Suprapubic skin (tissue), 4 donors: ENCODE results near the gene IL17C. TPM values are rescaled to one million over a fixed set of nuclear protein-coding genes. Genes with fewer than 3 reads are reported as not detected.
A peak's percentile ranks its signal among the peaks of the same experiment; 100 is the strongest.

Experiments used
- DNase-seq, 2 donors: peaks; one replicate each; pipeline ENCODE4 v3.0.0-alpha.2; 2019; ENCODE audit warnings: low spot score in 2 of 2
- H3K27ac ChIP-seq: fragments of 200-600 bp; sonication (generic); one replicate; pipeline ENCODE4 v1.5.1; 2019
- H3K27me3 ChIP-seq: fragments of 200-600 bp; sonication (generic); one replicate; pipeline ENCODE4 v1.5.1; 2019
- H3K36me3 ChIP-seq: fragments of 200-600 bp; sonication (generic); one replicate; pipeline ENCODE4 v1.5.1; 2019
- H3K4me1 ChIP-seq: fragments of 200-600 bp; sonication (generic); one replicate; pipeline ENCODE4 v1.5.1; 2019
- H3K4me3 ChIP-seq: fragments of 200-600 bp; sonication (generic); one replicate; pipeline ENCODE4 v1.5.1; 2019; ENCODE audit warnings: mild to moderate bottlenecking
- H3K9me3 ChIP-seq: fragments of 200-600 bp; sonication (generic); one replicate; pipeline ENCODE4 v1.5.1; 2019
- EP300 ChIP-seq: sonication (generic); formaldehyde crosslinking; IDR thresholded peaks from one replicate; pipeline ENCODE4 v1.6.1; 2017; ENCODE audit warnings: antibody characterized with exemption
- POLR2A ChIP-seq, 2 donors: fragments of 450-650 bp; IDR thresholded peaks; one replicate each; pipeline ENCODE4 v1.6.1; 2017; ENCODE audit warnings: antibody characterized with exemption in 2 of 2, mild to moderate bottlenecking in 2 of 2, moderate library complexity in 2 of 2
- POLR2AphosphoS5 ChIP-seq, 3 donors: sonication (generic); formaldehyde crosslinking; IDR thresholded peaks; one replicate each; pipeline ENCODE4 v1.6.1; 2017; ENCODE audit warnings: antibody characterized with exemption in 3 of 3
- WGBS: methylation state at CpG from one replicate; pipeline ENCODE4 v1.1.5; 2018; 5-methylcytosine and 5-hydroxymethylcytosine counted together
- total RNA-seq, 4 donors: library from RNA; depleted of rRNA; stranded (reverse); fragments of >200 nt; gene quantifications; one replicate each; pipeline ENCODE4 v1.1.0, GENCODE V29; 2016
- TF ChIP-seq, protein P1 (sequence below), 2 donors: fragments of 200-600 bp in 1 of 2; fragments of 450-650 bp in 1 of 2; sonication (generic) in 1 of 2; IDR thresholded peaks; one replicate each; pipeline ENCODE4 v1.5.1; 2016 to 2019; ENCODE audit warnings: antibody characterized with exemption in 2 of 2, mild to moderate bottlenecking in 1 of 2, moderate library complexity in 1 of 2

Gene IL17C, protein sequence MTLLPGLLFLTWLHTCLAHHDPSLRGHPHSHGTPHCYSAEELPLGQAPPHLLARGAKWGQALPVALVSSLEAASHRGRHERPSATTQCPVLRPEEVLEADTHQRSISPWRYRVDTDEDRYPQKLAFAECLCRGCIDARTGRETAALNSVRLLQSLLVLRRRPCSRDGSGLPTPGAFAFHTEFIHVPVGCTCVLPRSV
- not detected for total RNA-seq

DNA sequence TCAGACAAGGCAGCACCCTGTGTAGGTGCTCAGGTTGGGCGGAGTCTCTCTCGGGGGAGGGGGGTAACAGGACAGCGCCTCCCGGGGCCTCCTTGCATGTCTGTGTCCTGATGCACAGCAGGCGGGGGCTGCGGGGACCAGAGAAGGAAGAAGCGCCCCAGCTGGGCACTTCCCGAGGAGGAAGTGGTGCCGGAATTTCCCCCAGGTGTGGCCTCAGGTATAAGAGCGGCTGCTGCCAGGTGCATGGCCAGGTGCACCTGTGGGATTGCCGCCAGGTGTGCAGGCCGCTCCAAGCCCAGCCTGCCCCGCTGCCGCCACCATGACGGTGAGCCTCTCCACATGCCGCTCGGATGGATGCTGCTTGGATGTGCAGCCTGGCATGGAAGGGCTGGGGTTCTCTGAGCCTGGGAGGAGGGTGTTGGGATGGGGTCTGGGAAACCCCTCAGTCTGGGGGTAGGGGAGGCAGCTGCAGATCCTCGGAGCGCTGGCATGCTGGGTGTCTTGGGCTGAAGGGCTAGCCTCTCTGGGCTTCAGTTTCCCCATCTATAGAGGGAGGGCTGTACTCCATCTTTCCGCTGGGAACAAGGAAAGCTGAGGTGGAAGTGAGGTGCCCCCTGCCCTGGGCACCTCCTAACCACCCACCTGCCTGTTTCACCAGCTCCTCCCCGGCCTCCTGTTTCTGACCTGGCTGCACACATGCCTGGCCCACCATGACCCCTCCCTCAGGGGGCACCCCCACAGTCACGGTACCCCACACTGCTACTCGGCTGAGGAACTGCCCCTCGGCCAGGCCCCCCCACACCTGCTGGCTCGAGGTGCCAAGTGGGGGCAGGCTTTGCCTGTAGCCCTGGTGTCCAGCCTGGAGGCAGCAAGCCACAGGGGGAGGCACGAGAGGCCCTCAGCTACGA is at the start of gene IL17C:
IL17C (plus strand) TSS at position 250 of the 908 bp plus-strand sequence; CDS start at position 320, 70 bp downstream.
- Histone ChIP-seq H3K4me3 (no peak within 1 kb of the TSS), H3K36me3 (peaks cover 6% of the 10 kb centered on the region), H3K9me3 (no peaks in the 10 kb centered on the region), H3K4me1 (peaks cover 24% of the 10 kb centered on the region), H3K27ac (no peak within 1 kb of the TSS), H3K27me3 (peaks cover 78% of the 10 kb centered on the region)
- no peak for DNase-seq
- TF ChIP-seq EP300 = no peak
- no peak for TF ChIP-seq POLR2AphosphoS5 (IDR thresholded peaks at IDR 0.05)
- TF ChIP-seq, protein P1, sequence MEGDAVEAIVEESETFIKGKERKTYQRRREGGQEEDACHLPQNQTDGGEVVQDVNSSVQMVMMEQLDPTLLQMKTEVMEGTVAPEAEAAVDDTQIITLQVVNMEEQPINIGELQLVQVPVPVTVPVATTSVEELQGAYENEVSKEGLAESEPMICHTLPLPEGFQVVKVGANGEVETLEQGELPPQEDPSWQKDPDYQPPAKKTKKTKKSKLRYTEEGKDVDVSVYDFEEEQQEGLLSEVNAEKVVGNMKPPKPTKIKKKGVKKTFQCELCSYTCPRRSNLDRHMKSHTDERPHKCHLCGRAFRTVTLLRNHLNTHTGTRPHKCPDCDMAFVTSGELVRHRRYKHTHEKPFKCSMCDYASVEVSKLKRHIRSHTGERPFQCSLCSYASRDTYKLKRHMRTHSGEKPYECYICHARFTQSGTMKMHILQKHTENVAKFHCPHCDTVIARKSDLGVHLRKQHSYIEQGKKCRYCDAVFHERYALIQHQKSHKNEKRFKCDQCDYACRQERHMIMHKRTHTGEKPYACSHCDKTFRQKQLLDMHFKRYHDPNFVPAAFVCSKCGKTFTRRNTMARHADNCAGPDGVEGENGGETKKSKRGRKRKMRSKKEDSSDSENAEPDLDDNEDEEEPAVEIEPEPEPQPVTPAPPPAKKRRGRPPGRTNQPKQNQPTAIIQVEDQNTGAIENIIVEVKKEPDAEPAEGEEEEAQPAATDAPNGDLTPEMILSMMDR (IDR thresholded peaks at IDR 0.05) = no peak
- no peak for TF ChIP-seq POLR2A (IDR thresholded peaks at IDR 0.05)
- 36% methylated on average over 11 of the region's 27 CpGs for WGBS

DNA sequence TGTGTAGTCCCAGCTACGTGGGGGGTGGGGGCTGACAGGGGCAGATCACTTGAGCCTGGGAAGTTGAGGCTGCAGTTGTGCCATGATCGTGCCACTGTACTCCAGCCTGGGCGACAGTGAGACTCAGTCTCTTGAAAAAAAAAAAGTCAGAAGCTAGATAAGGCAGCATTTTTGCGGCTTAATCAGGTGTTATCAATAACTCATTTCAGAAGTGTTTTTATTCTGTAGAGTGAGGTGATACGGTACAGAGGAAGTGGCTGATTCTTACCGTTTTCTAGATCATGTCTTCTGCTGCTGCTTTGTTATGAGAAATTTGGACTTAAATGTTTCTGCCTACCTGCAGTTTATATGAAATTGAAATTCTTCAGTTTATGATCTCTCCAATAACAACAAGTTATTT is 49.6 kb upstream of the IL17C start:
- Histone ChIP-seq H3K27me3 (no peaks in the 10 kb centered on the region), H3K4me1 (peaks cover 6% of the 10 kb centered on the region), H3K9me3 (no peaks in the 10 kb centered on the region), H3K4me3 (no peak overlapping the region), H3K27ac (no peak overlapping the region), H3K36me3 (peaks cover 53% of the 10 kb centered on the region)
- TF ChIP-seq, protein P1 (IDR thresholded peaks at IDR 0.05) = no peak
- TF ChIP-seq POLR2A (IDR thresholded peaks at IDR 0.05) = no peak
- no peak for TF ChIP-seq EP300
- TF ChIP-seq POLR2AphosphoS5 (IDR thresholded peaks at IDR 0.05) = no peak
- 91% methylated on average over 6 of the region's 6 CpGs for WGBS
- DNase-seq = no peak

DNA sequence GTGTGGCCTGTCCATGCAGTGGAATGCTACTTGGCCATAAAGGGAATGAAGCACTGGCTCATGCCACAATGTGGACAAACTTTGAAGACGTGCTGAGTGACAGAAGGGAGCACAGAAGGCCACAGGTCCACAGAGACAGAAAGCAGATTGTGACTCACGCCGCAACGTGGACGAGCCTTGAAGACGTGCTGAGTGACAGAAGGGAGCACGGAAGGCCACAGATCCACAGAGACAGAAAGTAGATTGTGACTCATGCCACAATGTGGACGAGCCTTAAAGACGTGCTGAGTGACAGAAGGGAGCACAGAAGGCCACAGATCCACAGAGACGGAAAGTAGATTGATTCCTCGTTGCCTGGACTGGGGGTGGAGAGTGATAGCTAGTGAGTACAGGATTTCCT is 48.9 kb upstream of the IL17C start:
- Histone ChIP-seq H3K27me3 (no peaks in the 10 kb centered on the region), H3K27ac (no peak overlapping the region), H3K36me3 (peaks cover 53% of the 10 kb centered on the region), H3K4me1 (peaks cover 6% of the 10 kb centered on the region), H3K9me3 (no peaks in the 10 kb centered on the region), H3K4me3 (no peak overlapping the region)
- TF ChIP-seq EP300 (no peak), POLR2AphosphoS5 (IDR thresholded peaks at IDR 0.05) (no peak), POLR2A (IDR thresholded peaks at IDR 0.05) (no peak)
- TF ChIP-seq, protein P1 (IDR thresholded peaks at IDR 0.05) = no peak
- DNase-seq = no peak
- WGBS = 88% methylated on average over 11 of the region's 11 CpGs

DNA sequence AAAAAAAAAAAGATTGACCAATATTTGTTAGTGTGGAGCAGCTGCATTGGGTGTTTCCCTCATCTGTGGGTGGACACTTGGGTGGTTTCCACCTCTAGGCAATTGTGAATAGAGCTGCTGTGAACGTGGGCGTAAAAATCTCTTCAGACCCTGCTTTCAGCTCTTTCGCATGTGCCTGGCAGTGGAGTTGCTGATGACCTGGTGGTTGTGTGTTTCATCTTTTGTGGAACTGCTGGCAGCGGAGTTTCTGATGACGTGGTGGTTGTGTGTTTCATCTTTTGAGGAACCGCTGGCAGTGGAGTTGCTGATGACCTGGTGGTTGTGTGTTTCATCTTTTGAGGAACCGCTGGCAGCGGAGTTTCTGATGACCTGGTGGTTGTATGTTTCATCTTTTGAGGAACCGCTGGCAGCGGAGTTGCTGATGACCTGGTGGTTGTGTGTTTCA is 46.8 kb upstream of the IL17C start:
- H3K27ac ChIP-seq = no peak overlapping the region
- peak in 1 of 2 donors; percentile 74 for DNase-seq
- WGBS = 64% methylated on average over 10 of the region's 10 CpGs

More for the DNA sequence above, 46.8 kb upstream of the IL17C start:
- H3K9me3 ChIP-seq = no peaks in the 10 kb centered on the region
- H3K4me3 ChIP-seq = no peak overlapping the region
- H3K36me3 ChIP-seq = peaks cover 45% of the 10 kb centered on the region
- H3K4me1 ChIP-seq = peaks cover 6% of the 10 kb centered on the region
- TF ChIP-seq POLR2AphosphoS5 (IDR thresholded peaks at IDR 0.05) (no peak), POLR2A (IDR thresholded peaks at IDR 0.05) (no peak), EP300 (no peak)
- TF ChIP-seq, protein P1 (IDR thresholded peaks at IDR 0.05) = no peak
- no peaks in the 10 kb centered on the region for H3K27me3 ChIP-seq
